Medulla oblongata (tissue), 1 donor: Measurements from ENCODE around the gene USP47.

Experiments
- DNase-seq: peaks from one replicate; pipeline ENCODE4 v3.0.0-alpha.2; 2015; ENCODE audit errors: extremely low spot score

The USP47 gene

GRCh38 chr11:11841723-11842420, at the start of gene USP47:
Gene USP47, plus strand, starts transcription at chr11:11841972. Its CDS starts 214 bp downstream, at chr11:11842186.
- peak; percentile 89 for DNase-seq

- DNase-seq: no peak
These were observed 48.7 kb upstream of the USP47 start for GRCh38 chr11:11793073-11793472.

- DNase-seq: peak; percentile 81
These were observed 43.0 kb upstream of the USP47 start for GRCh38 chr11:11798586-11799438.

GRCh38 chr11:11805228-11805627, 36.5 kb upstream of the USP47 start:
- DNase-seq: no peak

GRCh38 chr11:11806074-11806473, 35.7 kb upstream of the USP47 start:
- no peak for DNase-seq

- peak; percentile 88 for DNase-seq
These were observed 35.2 kb upstream of the USP47 start for GRCh38 chr11:11806586-11806985.

GRCh38 chr11:11807811-11808782, 33.7 kb upstream of the USP47 start:
- no peak for DNase-seq

- no peak for DNase-seq
These were observed 32.7 kb upstream of the USP47 start for GRCh38 chr11:11808992-11809615.

GRCh38 chr11:11810764-11811726, 30.7 kb upstream of the USP47 start:
- no peak for DNase-seq

- no peak for DNase-seq
These were observed 28.3 kb upstream of the USP47 start for GRCh38 chr11:11813288-11813962.

GRCh38 chr11:11814614-11815452, 26.9 kb upstream of the USP47 start:
- no peak for DNase-seq

GRCh38 chr11:11816511-11817314, 25.1 kb upstream of the USP47 start:
- DNase-seq: no peak

GRCh38 chr11:11817957-11818356, 23.8 kb upstream of the USP47 start:
- no peak for DNase-seq

- no peak for DNase-seq
These were observed 23.1 kb upstream of the USP47 start for GRCh38 chr11:11818529-11819121.

- no peak for DNase-seq
These were observed 19.9 kb upstream of the USP47 start for GRCh38 chr11:11821899-11822298.

- no peak for DNase-seq
These were observed 18.8 kb upstream of the USP47 start for GRCh38 chr11:11822946-11823345.

- no peak for DNase-seq
These were observed 15.5 kb upstream of the USP47 start for GRCh38 chr11:11826260-11826659.
